CD14-positive monocyte (primary cell): ENCODE measurements around the gene XIST. TPM values are rescaled to one million over a fixed set of nuclear protein-coding genes. Genes with fewer than 3 reads are reported as not detected.

Experiments used
- DNase-seq, 3 donors: peaks; one replicate each; pipeline ENCODE4 v3.0.0-alpha.2; 2011 to 2022
- H2AFZ ChIP-seq: 2 replicates; pipeline ENCODE4 v1.6.0; 2012; ENCODE audit warnings: mild to moderate bottlenecking, low read depth, low read length, inconsistent platforms; ENCODE audit not compliant: insufficient read depth, poor library complexity, severe bottlenecking
- H3K27ac ChIP-seq, 2 donors: 1 replicate in 1 of 2; 2 replicates in 1 of 2; pipeline ENCODE4 v1.5.1; 2012 to 2013; ENCODE audit warnings: low read length in 2 of 2, control low read depth in 1 of 2, inconsistent platforms in 1 of 2, low read depth in 1 of 2, mild to moderate bottlenecking in 1 of 2
- H3K27me3 ChIP-seq, 2 donors: one replicate each; pipeline versions ENCODE4 v1.6.0 to v1.6.1; 2011 to 2013; ENCODE audit warnings: low read length in 2 of 2; ENCODE audit not compliant: control insufficient read depth in 2 of 2, insufficient read depth in 2 of 2
- H3K36me3 ChIP-seq, 2 donors: replicated peaks in 1 of 2; 1 replicate in 1 of 2; 2 replicates in 1 of 2; pipeline versions ENCODE4 v1.5.1 to v1.6.1; 2012 to 2013; ENCODE audit warnings: low read length in 2 of 2, control low read depth in 1 of 2, inconsistent platforms in 1 of 2, mild to moderate bottlenecking in 1 of 2; ENCODE audit not compliant: insufficient read depth in 2 of 2, control insufficient read depth in 1 of 2
- H3K4me1 ChIP-seq, 2 donors: 1 replicate in 1 of 2; 2 replicates in 1 of 2; pipeline versions ENCODE4 v1.5.1 to v1.6.1; 2012 to 2013; ENCODE audit warnings: low read length in 2 of 2, control low read depth in 1 of 2, inconsistent platforms in 1 of 2, mild to moderate bottlenecking in 1 of 2, moderate library complexity in 1 of 2; ENCODE audit not compliant: insufficient read depth in 2 of 2, control insufficient read depth in 1 of 2
- H3K4me2 ChIP-seq: replicated peaks from 2 replicates; pipeline ENCODE3; 2012; ENCODE audit warnings: low read length, moderate library complexity, mild to moderate bottlenecking; ENCODE audit not compliant: poor library complexity, severe bottlenecking; ENCODE audit errors: extremely low read depth
- H3K4me3 ChIP-seq, 3 experiments: fragments of 200-600 bp in 1 of 3; sonication (generic) in 1 of 3; replicated peaks in 1 of 3; 1 replicate in 2 of 3; 2 replicates in 1 of 3; pipeline ENCODE4 v1.5.1; 2011 to 2013; ENCODE audit warnings: low read length in 3 of 3, mild to moderate bottlenecking in 3 of 3, control low read depth in 2 of 3, low read depth in 2 of 3, inconsistent platforms in 1 of 3, moderate library complexity in 1 of 3
- H3K79me2 ChIP-seq: 2 replicates; pipeline ENCODE4 v1.6.0; 2012; ENCODE audit warnings: mild to moderate bottlenecking, control low read depth, inconsistent platforms, low read length, moderate library complexity; ENCODE audit not compliant: insufficient read depth
- H3K9ac ChIP-seq: 2 replicates; pipeline ENCODE4 v1.6.0; 2017; ENCODE audit warnings: low read length, mild to moderate bottlenecking; ENCODE audit not compliant: insufficient read depth, poor library complexity, severe bottlenecking
- H3K9me3 ChIP-seq, 2 donors: replicated peaks in 1 of 2; 1 replicate in 1 of 2; 2 replicates in 1 of 2; pipeline versions ENCODE4 v1.5.1 to v1.6.1; 2012 to 2013; ENCODE audit warnings: low read length in 2 of 2, control low read depth in 1 of 2; ENCODE audit not compliant: control insufficient read depth in 1 of 2, insufficient read depth in 1 of 2
- H4K20me1 ChIP-seq: 2 replicates; pipeline ENCODE4 v1.6.0; 2012; ENCODE audit warnings: mild to moderate bottlenecking, low read length, control low read depth, moderate library complexity; ENCODE audit not compliant: insufficient read depth
- H3K27ac Mint-ChIP-seq, 7 donors: one replicate each; pipeline ENCODE4 v1.8.0; 2020; ENCODE audit warnings: mild to moderate bottlenecking in 7 of 7, mixed read lengths in 7 of 7, moderate library complexity in 6 of 7, inconsistent platforms in 2 of 7
- H3K27me3 Mint-ChIP-seq, 3 donors: one replicate each; pipeline ENCODE4 v1.8.0; 2021 to 2022; ENCODE audit warnings: low read depth in 3 of 3, mild to moderate bottlenecking in 3 of 3, mixed read lengths in 3 of 3, moderate library complexity in 3 of 3, inconsistent platforms in 1 of 3
- H3K36me3 Mint-ChIP-seq, 2 donors: one replicate each; pipeline ENCODE4 v1.8.0; 2020; ENCODE audit warnings: mixed read lengths in 2 of 2, inconsistent platforms in 1 of 2, mild to moderate bottlenecking in 1 of 2
- H3K4me1 Mint-ChIP-seq: one replicate; pipeline ENCODE4 v1.8.0; 2020; ENCODE audit warnings: mild to moderate bottlenecking, mixed read lengths
- H3K4me3 Mint-ChIP-seq, 2 donors: one replicate each; pipeline ENCODE4 v1.8.0; 2020; ENCODE audit warnings: mild to moderate bottlenecking in 2 of 2, mixed read lengths in 2 of 2, moderate library complexity in 1 of 2
- H3K9me3 Mint-ChIP-seq, 7 donors: one replicate each; pipeline ENCODE4 v1.8.0; 2020 to 2022; ENCODE audit warnings: mixed read lengths in 7 of 7, mild to moderate bottlenecking in 6 of 7, moderate library complexity in 6 of 7, inconsistent platforms in 2 of 7
- CTCF ChIP-seq: fragments of 200-600 bp; IDR thresholded peaks from one replicate; pipeline ENCODE4 v1.8.0; 2022; ENCODE audit warnings: antibody characterized with exemption, mild to moderate bottlenecking
- WGBS: methylation state at CpG from one replicate; pipeline ENCODE4 v1.1.5; 2013; ENCODE audit warnings: missing lambda C conversion rate; ENCODE audit not compliant: insufficient coverage; 5-methylcytosine and 5-hydroxymethylcytosine counted together
- intact Hi-C, 2 donors: fragments of 100-400 bp; cut with micrococcal nuclease; formaldehyde crosslinking; loops; one replicate each; pipeline versions ENCODE4 v1.15.0 to v1.15.1; 2023
- polyA plus RNA-seq, 3 donors: library from polyadenylated mRNA; depleted of rRNA in 1 of 3; unstranded in 2 of 3; stranded (reverse) in 1 of 3; fragments of 300-500 nt in 2 of 3; fragments of >200 nt in 1 of 3; fragmentation: Illumina TruSeq in 2 of 3; gene quantifications; 1 replicate in 2 of 3; 2 replicates in 1 of 3; pipeline ENCODE4 v1.2.3, GENCODE V29; 2012 to 2021

The XIST gene
- polyA plus RNA-seq, 3 donors = 2.2 to 192 (median 3.8) TPM

- no peaks in the 10 kb centered on the region for H3K27me3 ChIP-seq
- no peak overlapping the region for H3K9ac ChIP-seq
- H2AFZ ChIP-seq = no peak overlapping the region
- peaks cover 0 to 11% of the 10 kb centered on the region in 2 donors for H3K36me3 Mint-ChIP-seq
- peaks cover 0 to 3% (median 2%) of the 10 kb centered on the region in 3 donors for H3K27me3 Mint-ChIP-seq
- no peak overlapping the region for H3K4me3 ChIP-seq
- no peak overlapping the region for H3K4me3 Mint-ChIP-seq
- H4K20me1 ChIP-seq = peaks cover 100% of the 10 kb centered on the region
- H3K36me3 ChIP-seq = peaks cover 0 to 27% of the 10 kb centered on the region in 2 donors
- no peaks in the 10 kb centered on the region for H3K9me3 Mint-ChIP-seq
- TF ChIP-seq CTCF = no peak
- H3K4me1 ChIP-seq = peaks cover 0 to 4% of the 10 kb centered on the region in 2 donors
- intact Hi-C loops = no loop called here
- no CpG with 5 or more reads among the region's 6 CpGs for WGBS
- H3K27ac Mint-ChIP-seq = no peak overlapping the region
- H3K4me1 Mint-ChIP-seq = peaks cover 6% of the 10 kb centered on the region
- H3K79me2 ChIP-seq = peaks cover 96% of the 10 kb centered on the region
- no peaks in the 10 kb centered on the region for H3K9me3 ChIP-seq
- H3K4me2 ChIP-seq = no peak overlapping the region
- no peak overlapping the region for H3K27ac ChIP-seq
- no peak for DNase-seq
Measured at GRCh38 chrX:73840120-73840924, 12.2 kb downstream of the XIST start.

- no peak overlapping the region for H2AFZ ChIP-seq
- H3K27ac ChIP-seq = no peak overlapping the region
- H3K4me2 ChIP-seq = no peak overlapping the region
- H3K79me2 ChIP-seq = peaks cover 93% of the 10 kb centered on the region
- H4K20me1 ChIP-seq = peaks cover 99% of the 10 kb centered on the region
- no peaks in the 10 kb centered on the region for H3K4me1 ChIP-seq
- H3K9me3 ChIP-seq = no peaks in the 10 kb centered on the region
- no peaks in the 10 kb centered on the region for H3K27me3 ChIP-seq
- H3K27ac Mint-ChIP-seq = no peak overlapping the region
- no peak for TF ChIP-seq CTCF
- H3K9me3 Mint-ChIP-seq = no peaks in the 10 kb centered on the region
- intact Hi-C loops = no loop called here
- no peak overlapping the region for H3K9ac ChIP-seq
- peaks cover 0 to 3% (median 2%) of the 10 kb centered on the region in 3 donors for H3K27me3 Mint-ChIP-seq
- peaks cover 0 to 16% of the 10 kb centered on the region in 2 donors for H3K36me3 Mint-ChIP-seq
- no peak overlapping the region for H3K4me3 ChIP-seq
- no peak for DNase-seq
- no CpG with 5 or more reads among the region's 1 CpG for whole genome bisulfite sequencing
- H3K4me1 Mint-ChIP-seq = peaks cover 6% of the 10 kb centered on the region
- H3K36me3 ChIP-seq = peaks cover 0 to 38% of the 10 kb centered on the region in 2 donors
- H3K4me3 Mint-ChIP-seq = no peak overlapping the region
Measured at GRCh38 chrX:73839152-73839551, 13.4 kb downstream of the XIST start.
